ENCODE measurements around the gene ADAMTSL3. TPM values are rescaled to one million over a fixed set of nuclear protein-coding genes. Genes with fewer than 3 reads are reported as not detected.

Gene ADAMTSL3
- total and polyA plus RNA-seq, 2 experiments from 2014 or later = 0.61 to 0.87 TPM

DNA sequence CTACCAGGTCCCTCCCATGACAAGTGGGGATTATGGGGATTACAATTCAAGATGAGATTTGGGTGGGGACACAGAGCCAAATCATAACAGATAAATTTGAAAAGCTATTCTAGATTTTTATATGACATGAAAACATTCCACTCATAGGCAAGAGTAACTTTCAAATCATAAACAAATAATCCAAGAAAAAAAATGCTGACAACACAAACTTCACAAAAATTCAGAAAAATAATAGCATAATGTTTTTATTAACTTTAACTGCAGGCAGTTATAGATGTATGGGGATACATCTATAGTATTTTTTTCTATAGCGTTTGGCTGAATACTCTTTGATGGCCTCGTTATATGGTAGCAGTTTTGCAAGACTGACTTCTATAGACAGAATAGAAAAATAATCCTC, 243.1 kb downstream of the ADAMTSL3 start:
- Histone ChIP-seq H3F3A (replicated peaks; ENCODE audit: low read depth) (no peaks in the 10 kb centered on the region), H3K36me3 (ENCODE audit: insufficient read depth) (no peaks in the 10 kb centered on the region), H3K9me2 (ENCODE audit: insufficient read depth) (no peaks in the 10 kb centered on the region), H4K20me1 (replicated peaks; ENCODE audit: insufficient read depth) (no peaks in the 10 kb centered on the region), H3K4me3 (no peak overlapping the region), H3K4me2 (no peak overlapping the region), H2AFZ (no peak overlapping the region), H3K4me1 (ENCODE audit: insufficient read depth) (no peaks in the 10 kb centered on the region), H3K27ac (ENCODE audit: low read depth) (no peak overlapping the region), H3K79me2 (replicated peaks; ENCODE audit: insufficient read depth) (no peaks in the 10 kb centered on the region), H3K27me3 (ENCODE audit: insufficient read depth) (no peaks in the 10 kb centered on the region)
- DNase-seq (ENCODE audit: low spot score) = no peak
- Mint-ChIP-seq H3K4me1 (no peaks in the 10 kb centered on the region), H3K27ac (no peak overlapping the region), H3K4me3 (no peak overlapping the region), H3K36me3 (ENCODE audit: low read depth) (no peaks in the 10 kb centered on the region), H3K27me3 (ENCODE audit: insufficient read depth, low read depth, poor library complexity) (no peaks in the 10 kb centered on the region), H3K9me3 (no peaks in the 10 kb centered on the region)
- TF ChIP-seq STAT1 (IDR thresholded peaks at IDR 0.05; ENCODE audit: unreplicated experiment) = no peak
- ATAC-seq = no peak

DNA sequence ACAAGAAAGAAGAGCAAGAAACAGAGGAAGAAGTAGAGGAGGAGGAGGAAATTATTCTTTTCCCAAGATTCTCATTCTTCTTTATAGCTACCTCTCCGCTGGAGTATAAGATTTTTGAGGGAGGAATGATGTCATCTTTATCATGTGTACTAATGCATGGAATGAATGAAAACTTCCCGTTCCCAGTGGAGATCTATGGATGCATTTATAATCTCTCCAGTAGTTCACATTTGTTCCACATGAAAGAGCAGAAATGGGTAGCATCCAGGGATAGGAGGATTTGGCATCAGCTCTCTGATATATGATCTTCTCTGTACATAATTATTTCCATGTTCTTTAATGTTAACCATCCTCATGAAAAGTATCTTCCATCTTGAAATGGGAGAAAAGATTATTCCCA, 244.4 kb downstream of the ADAMTSL3 start:
- no peak for ATAC-seq
- no peak for DNase-seq (ENCODE audit: low spot score)
- Histone ChIP-seq H3K4me3 (no peak overlapping the region), H3K27me3 (ENCODE audit: insufficient read depth) (no peaks in the 10 kb centered on the region), H3F3A (replicated peaks; ENCODE audit: low read depth) (no peaks in the 10 kb centered on the region), H3K36me3 (ENCODE audit: insufficient read depth) (no peaks in the 10 kb centered on the region), H3K27ac (ENCODE audit: low read depth) (no peak overlapping the region), H3K4me1 (ENCODE audit: insufficient read depth) (no peaks in the 10 kb centered on the region), H3K9me2 (ENCODE audit: insufficient read depth) (no peaks in the 10 kb centered on the region), H2AFZ (no peak overlapping the region), H3K79me2 (replicated peaks; ENCODE audit: insufficient read depth) (no peaks in the 10 kb centered on the region), H4K20me1 (replicated peaks; ENCODE audit: insufficient read depth) (no peaks in the 10 kb centered on the region), H3K4me2 (no peak overlapping the region)
- Mint-ChIP-seq H3K9me3 (no peaks in the 10 kb centered on the region), H3K4me3 (no peak overlapping the region), H3K27me3 (ENCODE audit: insufficient read depth, low read depth, poor library complexity) (no peaks in the 10 kb centered on the region), H3K36me3 (ENCODE audit: low read depth) (no peaks in the 10 kb centered on the region), H3K4me1 (no peaks in the 10 kb centered on the region), H3K27ac (no peak overlapping the region)
- TF ChIP-seq, protein P1, sequence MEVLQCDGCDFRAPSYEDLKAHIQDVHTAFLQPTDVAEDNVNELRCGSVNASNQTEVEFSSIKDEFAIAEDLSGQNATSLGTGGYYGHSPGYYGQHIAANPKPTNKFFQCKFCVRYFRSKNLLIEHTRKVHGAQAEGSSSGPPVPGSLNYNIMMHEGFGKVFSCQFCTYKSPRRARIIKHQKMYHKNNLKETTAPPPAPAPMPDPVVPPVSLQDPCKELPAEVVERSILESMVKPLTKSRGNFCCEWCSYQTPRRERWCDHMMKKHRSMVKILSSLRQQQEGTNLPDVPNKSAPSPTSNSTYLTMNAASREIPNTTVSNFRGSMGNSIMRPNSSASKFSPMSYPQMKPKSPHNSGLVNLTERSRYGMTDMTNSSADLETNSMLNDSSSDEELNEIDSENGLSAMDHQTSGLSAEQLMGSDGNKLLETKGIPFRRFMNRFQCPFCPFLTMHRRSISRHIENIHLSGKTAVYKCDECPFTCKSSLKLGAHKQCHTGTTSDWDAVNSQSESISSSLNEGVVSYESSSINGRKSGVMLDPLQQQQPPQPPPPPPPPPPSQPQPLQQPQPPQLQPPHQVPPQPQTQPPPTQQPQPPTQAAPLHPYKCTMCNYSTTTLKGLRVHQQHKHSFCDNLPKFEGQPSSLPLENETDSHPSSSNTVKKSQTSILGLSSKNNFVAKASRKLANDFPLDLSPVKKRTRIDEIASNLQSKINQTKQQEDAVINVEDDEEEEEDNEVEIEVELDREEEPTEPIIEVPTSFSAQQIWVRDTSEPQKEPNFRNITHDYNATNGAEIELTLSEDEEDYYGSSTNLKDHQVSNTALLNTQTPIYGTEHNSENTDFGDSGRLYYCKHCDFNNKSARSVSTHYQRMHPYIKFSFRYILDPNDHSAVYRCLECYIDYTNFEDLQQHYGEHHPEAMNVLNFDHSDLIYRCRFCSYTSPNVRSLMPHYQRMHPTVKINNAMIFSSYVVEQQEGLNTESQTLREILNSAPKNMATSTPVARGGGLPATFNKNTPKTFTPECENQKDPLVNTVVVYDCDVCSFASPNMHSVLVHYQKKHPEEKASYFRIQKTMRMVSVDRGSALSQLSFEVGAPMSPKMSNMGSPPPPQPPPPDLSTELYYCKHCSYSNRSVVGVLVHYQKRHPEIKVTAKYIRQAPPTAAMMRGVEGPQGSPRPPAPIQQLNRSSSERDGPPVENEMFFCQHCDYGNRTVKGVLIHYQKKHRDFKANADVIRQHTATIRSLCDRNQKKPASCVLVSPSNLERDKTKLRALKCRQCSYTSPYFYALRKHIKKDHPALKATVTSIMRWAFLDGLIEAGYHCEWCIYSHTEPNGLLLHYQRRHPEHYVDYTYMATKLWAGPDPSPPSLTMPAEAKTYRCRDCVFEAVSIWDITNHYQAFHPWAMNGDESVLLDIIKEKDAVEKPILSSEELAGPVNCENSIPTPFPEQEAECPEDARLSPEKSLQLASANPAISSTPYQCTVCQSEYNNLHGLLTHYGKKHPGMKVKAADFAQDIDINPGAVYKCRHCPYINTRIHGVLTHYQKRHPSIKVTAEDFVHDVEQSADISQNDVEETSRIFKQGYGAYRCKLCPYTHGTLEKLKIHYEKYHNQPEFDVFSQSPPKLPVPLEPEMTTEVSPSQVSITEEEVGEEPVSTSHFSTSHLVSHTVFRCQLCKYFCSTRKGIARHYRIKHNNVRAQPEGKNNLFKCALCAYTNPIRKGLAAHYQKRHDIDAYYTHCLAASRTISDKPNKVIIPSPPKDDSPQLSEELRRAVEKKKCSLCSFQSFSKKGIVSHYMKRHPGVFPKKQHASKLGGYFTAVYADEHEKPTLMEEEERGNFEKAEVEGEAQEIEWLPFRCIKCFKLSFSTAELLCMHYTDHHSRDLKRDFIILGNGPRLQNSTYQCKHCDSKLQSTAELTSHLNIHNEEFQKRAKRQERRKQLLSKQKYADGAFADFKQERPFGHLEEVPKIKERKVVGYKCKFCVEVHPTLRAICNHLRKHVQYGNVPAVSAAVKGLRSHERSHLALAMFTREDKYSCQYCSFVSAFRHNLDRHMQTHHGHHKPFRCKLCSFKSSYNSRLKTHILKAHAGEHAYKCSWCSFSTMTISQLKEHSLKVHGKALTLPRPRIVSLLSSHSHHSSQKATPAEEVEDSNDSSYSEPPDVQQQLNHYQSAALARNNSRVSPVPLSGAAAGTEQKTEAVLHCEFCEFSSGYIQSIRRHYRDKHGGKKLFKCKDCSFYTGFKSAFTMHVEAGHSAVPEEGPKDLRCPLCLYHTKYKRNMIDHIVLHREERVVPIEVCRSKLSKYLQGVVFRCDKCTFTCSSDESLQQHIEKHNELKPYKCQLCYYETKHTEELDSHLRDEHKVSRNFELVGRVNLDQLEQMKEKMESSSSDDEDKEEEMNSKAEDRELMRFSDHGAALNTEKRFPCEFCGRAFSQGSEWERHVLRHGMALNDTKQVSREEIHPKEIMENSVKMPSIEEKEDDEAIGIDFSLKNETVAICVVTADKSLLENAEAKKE (CRISPR knock-in tag; IDR thresholded peaks at IDR 0.05) = no peak
- no peak for TF ChIP-seq ZNF114 (CRISPR knock-in tag; IDR thresholded peaks at IDR 0.05)
- no peak for TF ChIP-seq STAT1 (IDR thresholded peaks at IDR 0.05; ENCODE audit: unreplicated experiment)
- no peak for TF ChIP-seq ZNF331 (CRISPR knock-in tag; IDR thresholded peaks at IDR 0.05; ENCODE audit: low read depth)
- TF ChIP-seq POLR2AphosphoS5 (IDR thresholded peaks at IDR 0.05; ENCODE audit: low read depth) = no peak
- TF ChIP-seq, protein P2, sequence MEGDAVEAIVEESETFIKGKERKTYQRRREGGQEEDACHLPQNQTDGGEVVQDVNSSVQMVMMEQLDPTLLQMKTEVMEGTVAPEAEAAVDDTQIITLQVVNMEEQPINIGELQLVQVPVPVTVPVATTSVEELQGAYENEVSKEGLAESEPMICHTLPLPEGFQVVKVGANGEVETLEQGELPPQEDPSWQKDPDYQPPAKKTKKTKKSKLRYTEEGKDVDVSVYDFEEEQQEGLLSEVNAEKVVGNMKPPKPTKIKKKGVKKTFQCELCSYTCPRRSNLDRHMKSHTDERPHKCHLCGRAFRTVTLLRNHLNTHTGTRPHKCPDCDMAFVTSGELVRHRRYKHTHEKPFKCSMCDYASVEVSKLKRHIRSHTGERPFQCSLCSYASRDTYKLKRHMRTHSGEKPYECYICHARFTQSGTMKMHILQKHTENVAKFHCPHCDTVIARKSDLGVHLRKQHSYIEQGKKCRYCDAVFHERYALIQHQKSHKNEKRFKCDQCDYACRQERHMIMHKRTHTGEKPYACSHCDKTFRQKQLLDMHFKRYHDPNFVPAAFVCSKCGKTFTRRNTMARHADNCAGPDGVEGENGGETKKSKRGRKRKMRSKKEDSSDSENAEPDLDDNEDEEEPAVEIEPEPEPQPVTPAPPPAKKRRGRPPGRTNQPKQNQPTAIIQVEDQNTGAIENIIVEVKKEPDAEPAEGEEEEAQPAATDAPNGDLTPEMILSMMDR (conservative IDR thresholded peaks at IDR 0.05; ENCODE audit: low read depth in 2 of 2) = no peak
- TF ChIP-seq EZH2phosphoT487 (IDR thresholded peaks at IDR 0.05; ENCODE audit: unreplicated experiment) = no peak
- TF ChIP-seq, protein P3, sequence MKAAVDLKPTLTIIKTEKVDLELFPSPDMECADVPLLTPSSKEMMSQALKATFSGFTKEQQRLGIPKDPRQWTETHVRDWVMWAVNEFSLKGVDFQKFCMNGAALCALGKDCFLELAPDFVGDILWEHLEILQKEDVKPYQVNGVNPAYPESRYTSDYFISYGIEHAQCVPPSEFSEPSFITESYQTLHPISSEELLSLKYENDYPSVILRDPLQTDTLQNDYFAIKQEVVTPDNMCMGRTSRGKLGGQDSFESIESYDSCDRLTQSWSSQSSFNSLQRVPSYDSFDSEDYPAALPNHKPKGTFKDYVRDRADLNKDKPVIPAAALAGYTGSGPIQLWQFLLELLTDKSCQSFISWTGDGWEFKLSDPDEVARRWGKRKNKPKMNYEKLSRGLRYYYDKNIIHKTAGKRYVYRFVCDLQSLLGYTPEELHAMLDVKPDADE (IDR thresholded peaks at IDR 0.05) = no peak
- TF ChIP-seq CREB1 (CRISPR knock-in tag; IDR thresholded peaks at IDR 0.05; ENCODE audit: low read depth) = no peak
- TF ChIP-seq NANOG (IDR thresholded peaks at IDR 0.05; ENCODE audit: borderline replicate concordance) = no peak
- TF ChIP-seq EZH2 (IDR thresholded peaks at IDR 0.05; ENCODE audit: low read depth, unreplicated experiment) = no peak
- no peak for TF ChIP-seq JUNB (IDR thresholded peaks at IDR 0.05; ENCODE audit: unreplicated experiment)
